Keratinocyte (primary cell): ENCODE data around the gene HDX.

ENCODE experiments used
- EZH2 ChIP-seq: IDR thresholded peaks from one replicate; pipeline ENCODE4 v1.6.1; 2012; ENCODE audit warnings: inconsistent platforms, mild to moderate bottlenecking, low read length, moderate library complexity
- TF ChIP-seq, protein P1 (sequence below), 3 experiments: IDR thresholded peaks in 1 of 3; conservative IDR thresholded peaks in 1 of 3; optimal IDR thresholded peaks in 1 of 3; 2 replicates in 2 of 3; 3 replicates in 1 of 3; pipeline versions ENCODE3 to v1.5.1; 2011; ENCODE audit warnings: low read length in 3 of 3, mild to moderate bottlenecking in 3 of 3, moderate library complexity in 2 of 3, control low read depth in 1 of 3, inconsistent platforms in 1 of 3; ENCODE audit not compliant: insufficient read depth in 2 of 3; ENCODE audit errors: extremely low read depth in 1 of 3

DNA sequence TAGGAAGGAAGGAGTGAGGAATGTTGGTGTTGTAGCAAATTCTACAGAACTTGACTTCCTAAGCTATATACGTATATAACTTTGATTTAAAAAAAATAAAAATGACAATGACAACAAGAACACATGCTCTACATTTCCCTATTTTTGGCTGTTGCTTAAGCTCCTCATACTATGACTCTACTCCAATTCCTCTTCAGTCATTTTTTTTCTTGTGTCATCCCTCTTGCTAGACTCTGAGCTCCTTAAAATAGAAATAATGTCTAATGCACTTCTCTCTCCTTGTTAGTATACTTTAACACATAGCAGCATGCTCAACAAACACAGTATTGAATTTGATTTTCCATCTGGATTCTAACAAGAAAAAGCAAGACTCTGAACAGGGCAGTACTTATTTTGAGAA lies 144.0 kb downstream of the HDX start:
- TF ChIP-seq, protein P1, sequence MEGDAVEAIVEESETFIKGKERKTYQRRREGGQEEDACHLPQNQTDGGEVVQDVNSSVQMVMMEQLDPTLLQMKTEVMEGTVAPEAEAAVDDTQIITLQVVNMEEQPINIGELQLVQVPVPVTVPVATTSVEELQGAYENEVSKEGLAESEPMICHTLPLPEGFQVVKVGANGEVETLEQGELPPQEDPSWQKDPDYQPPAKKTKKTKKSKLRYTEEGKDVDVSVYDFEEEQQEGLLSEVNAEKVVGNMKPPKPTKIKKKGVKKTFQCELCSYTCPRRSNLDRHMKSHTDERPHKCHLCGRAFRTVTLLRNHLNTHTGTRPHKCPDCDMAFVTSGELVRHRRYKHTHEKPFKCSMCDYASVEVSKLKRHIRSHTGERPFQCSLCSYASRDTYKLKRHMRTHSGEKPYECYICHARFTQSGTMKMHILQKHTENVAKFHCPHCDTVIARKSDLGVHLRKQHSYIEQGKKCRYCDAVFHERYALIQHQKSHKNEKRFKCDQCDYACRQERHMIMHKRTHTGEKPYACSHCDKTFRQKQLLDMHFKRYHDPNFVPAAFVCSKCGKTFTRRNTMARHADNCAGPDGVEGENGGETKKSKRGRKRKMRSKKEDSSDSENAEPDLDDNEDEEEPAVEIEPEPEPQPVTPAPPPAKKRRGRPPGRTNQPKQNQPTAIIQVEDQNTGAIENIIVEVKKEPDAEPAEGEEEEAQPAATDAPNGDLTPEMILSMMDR (optimal IDR thresholded peaks at IDR 0.05 in 1 of 3, IDR thresholded peaks at IDR 0.05 in 1 of 3, conservative IDR thresholded peaks at IDR 0.05 in 1 of 3; ENCODE audit: extremely low read depth in 1 of 3, insufficient read depth in 2 of 3, low read length in 3 of 3): no peak
- TF ChIP-seq EZH2: no peak
